GM12878 (cell line): ENCODE measurements around the gene DEFB124.

ENCODE experiments used
- CBX3 ChIP-seq: fragments of 200-600 bp; sonication (generic); IDR thresholded peaks from 2 replicates; pipeline ENCODE4 v1.6.1; 2016; ENCODE audit warnings: low read depth, borderline replicate concordance
- CHD2 ChIP-seq: IDR thresholded peaks from 2 replicates; pipeline ENCODE4 v1.6.1; 2011; ENCODE audit warnings: low read depth, low read length, improper control_type of control experiment, borderline replicate concordance
- CHD4 ChIP-seq: fragments of 200-600 bp; sonication (generic); IDR thresholded peaks from 2 replicates; pipeline ENCODE4 v1.6.1; 2016; ENCODE audit warnings: mild to moderate bottlenecking
- CTCF ChIP-seq, 3 experiments: IDR thresholded peaks in 2 of 3; conservative IDR thresholded peaks in 1 of 3; 2 replicates each; pipeline ENCODE4 v1.5.1; 2011; ENCODE audit warnings: low read depth in 3 of 3, low read length in 3 of 3, mild to moderate bottlenecking in 3 of 3, control low read depth in 2 of 3, moderate library complexity in 2 of 3, inconsistent platforms in 1 of 3, mixed read lengths in 1 of 3; ENCODE audit not compliant: control insufficient read depth in 2 of 3, insufficient read depth in 1 of 3; ENCODE audit errors: extremely low read depth in 1 of 3
- FOXK2 ChIP-seq: fragments of 450-650 bp; IDR thresholded peaks from 2 replicates; pipeline ENCODE4 v1.6.1; 2017; ENCODE audit warnings: mild to moderate bottlenecking, moderate library complexity
- HDGF ChIP-seq: fragments of 450-650 bp; IDR thresholded peaks from 2 replicates; pipeline ENCODE4 v1.6.1; 2016; ENCODE audit warnings: antibody characterized with exemption
- MAX ChIP-seq: IDR thresholded peaks from 2 replicates; pipeline ENCODE4 v1.6.1; 2012; ENCODE audit warnings: low read depth, low read length, improper control_type of control experiment
- POLR2A ChIP-seq: IDR thresholded peaks from 2 replicates; pipeline ENCODE4 v1.6.1; 2011; ENCODE audit warnings: low read depth, mild to moderate bottlenecking, low read length
- PRDM15 ChIP-seq: fragments of 450-650 bp; formaldehyde crosslinking; IDR thresholded peaks from 2 replicates; pipeline ENCODE4 v1.4.0; 2020; ENCODE audit warnings: mild to moderate bottlenecking, moderate library complexity
- RAD21 ChIP-seq: IDR thresholded peaks from 2 replicates; pipeline ENCODE4 v1.6.1; 2011; ENCODE audit warnings: mild to moderate bottlenecking, low read depth, low read length, moderate library complexity; ENCODE audit not compliant: insufficient read depth
- SREBF2 ChIP-seq: IDR thresholded peaks from 2 replicates; pipeline ENCODE4 v1.6.1; 2012; ENCODE audit warnings: mild to moderate bottlenecking, low read length
- STAT1 ChIP-seq: fragments of 450-650 bp; conservative IDR thresholded peaks from 2 replicates; pipeline ENCODE4 v1.6.1; 2014; ENCODE audit warnings: antibody characterized with exemption, mild to moderate bottlenecking
- ZNF274 ChIP-seq: IDR thresholded peaks from one replicate; pipeline ENCODE4 v1.8.0; 2011; ENCODE audit not compliant: insufficient read length, insufficient read depth
- ZSCAN29 ChIP-seq: fragments of 450-650 bp; IDR thresholded peaks from 2 replicates; pipeline ENCODE4 v1.6.1; 2017; ENCODE audit warnings: mild to moderate bottlenecking, moderate library complexity

GRCh38 chr20:31522731-31523130, 47.8 kb upstream of the DEFB124 start:
- TF ChIP-seq CHD2: no peak
- no peak for TF ChIP-seq SREBF2
- no peak for TF ChIP-seq CTCF (IDR thresholded peaks at IDR 0.05 in 2 of 3, conservative IDR thresholded peaks at IDR 0.05 in 1 of 3; ENCODE audit: control insufficient read depth in 2 of 3, extremely low read depth in 1 of 3, insufficient read depth in 1 of 3, low read depth in 3 of 3, low read length in 3 of 3)
- TF ChIP-seq HDGF: no peak
- no peak for TF ChIP-seq POLR2A
- no peak for TF ChIP-seq CHD4
- no peak for TF ChIP-seq PRDM15 (CRISPR knock-in tag)
- no peak for TF ChIP-seq RAD21
- TF ChIP-seq MAX: no peak
- no peak for TF ChIP-seq FOXK2
- no peak for TF ChIP-seq CBX3
- no peak for TF ChIP-seq ZSCAN29
- no peak for TF ChIP-seq STAT1
- TF ChIP-seq ZNF274: no peak
